WTC11 (cell line): ENCODE data around the gene SFT2D1. TPM values are rescaled to one million over a fixed set of nuclear protein-coding genes. Genes with fewer than 3 reads are reported as not detected.
A peak's percentile ranks its signal among the peaks of the same experiment; 100 is the strongest.

Experiments used
- ATAC-seq: fragments of 200-7000 bp; cut with Tn5 transposase; 2 replicates; pipeline ENCODE4 v1.10.0; 2021; ENCODE audit warnings: mild to moderate bottlenecking, moderate library complexity
- CTCF ChIA-PET: fragments of 300-600 bp; sonication (Branson Sonifier 250); formaldehyde crosslinking; loops from one replicate; lab custom pipeline; 2021; ENCODE audit warnings: antibody characterized with exemption; lab: Charles Lee
- POLR2A ChIA-PET: fragments of 350-600 bp; sonication (Branson Sonifier 250); formaldehyde crosslinking; loops from one replicate; lab custom pipeline; 2021; ENCODE audit warnings: antibody characterized with exemption; lab: Charles Lee
- DNase-seq: peaks from one replicate; pipeline ENCODE4 v3.0.0; 2021; ENCODE audit warnings: low spot score
- H3K27ac Mint-ChIP-seq: 2 replicates; pipeline ENCODE4 v1.8.0; 2021; ENCODE audit warnings: mixed read lengths
- H3K27me3 Mint-ChIP-seq: 2 replicates; pipeline ENCODE4 v1.8.0; 2021; ENCODE audit warnings: low read depth, mild to moderate bottlenecking, moderate library complexity, mixed read lengths
- H3K36me3 Mint-ChIP-seq: 2 replicates; pipeline ENCODE4 v1.8.0; 2021; ENCODE audit warnings: mixed read lengths
- H3K4me1 Mint-ChIP-seq: 2 replicates; pipeline ENCODE4 v1.8.0; 2022; ENCODE audit warnings: mixed read lengths
- H3K4me3 Mint-ChIP-seq: 2 replicates; pipeline ENCODE4 v1.8.0; 2021; ENCODE audit warnings: mild to moderate bottlenecking, moderate library complexity, mixed read lengths
- H3K9me3 Mint-ChIP-seq: 2 replicates; pipeline ENCODE4 v1.8.0; 2021; ENCODE audit warnings: mixed read lengths
- AFF4 ChIP-seq: sonication (generic); formaldehyde crosslinking; IDR thresholded peaks from 2 replicates; pipeline ENCODE4 v1.8.1; 2023; ENCODE audit warnings: mild to moderate bottlenecking, missing genetic modification reagents, borderline replicate concordance
- E2F4 ChIP-seq: sonication (generic); formaldehyde crosslinking; IDR thresholded peaks from 2 replicates; pipeline ENCODE4 v1.8.1; 2022; ENCODE audit warnings: low read depth, mild to moderate bottlenecking, moderate library complexity, missing genetic modification reagents, borderline replicate concordance
- EMX1 ChIP-seq: fragments of 250-450 bp; sonication (Bioruptor Pico); IDR thresholded peaks from 2 replicates; pipeline ENCODE4 v1.8.0; 2021; ENCODE audit warnings: mild to moderate bottlenecking
- FOXP4 ChIP-seq: sonication (generic); formaldehyde crosslinking; IDR thresholded peaks from 2 replicates; pipeline ENCODE4 v1.8.0; 2022; ENCODE audit warnings: mild to moderate bottlenecking, missing genetic modification reagents
- NR3C1 ChIP-seq: sonication (generic); formaldehyde crosslinking; conservative IDR thresholded peaks from 2 replicates; pipeline ENCODE4 v1.8.1; 2023; ENCODE audit warnings: low read depth, mild to moderate bottlenecking, missing genetic modification reagents
- PRDM15 ChIP-seq: sonication (generic); formaldehyde crosslinking; IDR thresholded peaks from 2 replicates; pipeline ENCODE4 v1.8.0; 2022; ENCODE audit warnings: missing genetic modification reagents
- RORB ChIP-seq: fragments of 250-450 bp; sonication (Bioruptor Pico); IDR thresholded peaks from 2 replicates; pipeline ENCODE4 v1.9.0; 2021; ENCODE audit warnings: mild to moderate bottlenecking
- TEAD1 ChIP-seq: sonication (generic); formaldehyde crosslinking; IDR thresholded peaks from 2 replicates; pipeline ENCODE4 v1.8.0; 2022; ENCODE audit warnings: mild to moderate bottlenecking, missing genetic modification reagents
- ZNF121 ChIP-seq: sonication (generic); formaldehyde crosslinking; IDR thresholded peaks from 2 replicates; pipeline ENCODE4 v1.8.0; 2023; ENCODE audit warnings: missing genetic modification reagents
- ZNF263 ChIP-seq: sonication (generic); formaldehyde crosslinking; IDR thresholded peaks from 2 replicates; pipeline ENCODE4 v1.8.1; 2022; ENCODE audit warnings: low read depth, mild to moderate bottlenecking, moderate library complexity, missing genetic modification reagents
- total RNA-seq: library from RNA; stranded (reverse); gene quantifications from 3 replicates; pipeline ENCODE4 v1.2.3, GENCODE V29; 2021
- TF ChIP-seq, protein P1 (sequence below): fragments of 250-450 bp; sonication (Bioruptor Pico); IDR thresholded peaks from 2 replicates; pipeline ENCODE4 v1.8.0; 2021; ENCODE audit warnings: mild to moderate bottlenecking
- TF ChIP-seq, protein P2 (sequence below): sonication (generic); formaldehyde crosslinking; IDR thresholded peaks from 2 replicates; pipeline ENCODE4 v1.8.0; 2023; ENCODE audit warnings: missing genetic modification reagents
- TF ChIP-seq, protein P3 (sequence below): sonication (generic); formaldehyde crosslinking; IDR thresholded peaks from 2 replicates; pipeline ENCODE4 v1.8.0; 2022; ENCODE audit warnings: mild to moderate bottlenecking, missing genetic modification reagents
- TF ChIP-seq, protein P4 (sequence below): fragments of 250-450 bp; sonication (Bioruptor Pico); IDR thresholded peaks from 2 replicates; pipeline ENCODE4 v1.9.0; 2021; ENCODE audit warnings: mild to moderate bottlenecking

SFT2D1 gene
- total RNA-seq, 1 experiment from 2014 or later = 53.1 TPM

DNA sequence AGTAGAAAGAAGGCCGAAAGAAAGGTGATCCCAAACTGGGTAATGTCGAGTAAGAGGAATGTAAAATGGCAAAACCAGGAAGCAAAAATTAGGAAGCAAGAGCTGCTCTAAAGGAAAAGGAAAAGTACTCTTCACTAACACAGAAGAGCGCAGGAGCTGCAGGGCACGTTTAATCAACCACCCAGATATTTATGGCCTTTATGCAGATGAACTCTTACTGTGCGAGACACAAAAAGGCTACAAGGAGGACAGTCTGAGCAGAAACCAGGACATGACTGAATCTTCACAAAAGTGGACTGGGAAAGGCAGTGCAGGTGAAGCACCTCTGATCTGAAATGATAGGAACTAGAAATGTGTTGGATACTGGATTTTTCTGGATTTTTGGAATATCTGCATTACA, 18.9 kb downstream of the SFT2D1 start:
- H3K27ac Mint-ChIP-seq = peak overlapping the region; percentile 24; the same call in 1 of the 2 replicates
- H3K36me3 Mint-ChIP-seq = peaks cover 33% of the 10 kb centered on the region
- H3K27me3 Mint-ChIP-seq = no peaks in the 10 kb centered on the region
- ATAC-seq = no peak
- H3K9me3 Mint-ChIP-seq = no peaks in the 10 kb centered on the region
- TF ChIP-seq, protein P1, sequence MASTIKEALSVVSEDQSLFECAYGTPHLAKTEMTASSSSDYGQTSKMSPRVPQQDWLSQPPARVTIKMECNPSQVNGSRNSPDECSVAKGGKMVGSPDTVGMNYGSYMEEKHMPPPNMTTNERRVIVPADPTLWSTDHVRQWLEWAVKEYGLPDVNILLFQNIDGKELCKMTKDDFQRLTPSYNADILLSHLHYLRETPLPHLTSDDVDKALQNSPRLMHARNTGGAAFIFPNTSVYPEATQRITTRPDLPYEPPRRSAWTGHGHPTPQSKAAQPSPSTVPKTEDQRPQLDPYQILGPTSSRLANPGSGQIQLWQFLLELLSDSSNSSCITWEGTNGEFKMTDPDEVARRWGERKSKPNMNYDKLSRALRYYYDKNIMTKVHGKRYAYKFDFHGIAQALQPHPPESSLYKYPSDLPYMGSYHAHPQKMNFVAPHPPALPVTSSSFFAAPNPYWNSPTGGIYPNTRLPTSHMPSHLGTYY (CRISPR knock-in tag) = no peak
- 0 out of 2 replicates have a peak, but pooled peaks have one; percentile 38 for TF ChIP-seq PRDM15
- POLR2A ChIA-PET = no interaction called here
- no peak overlapping the region for H3K4me3 Mint-ChIP-seq
- CTCF ChIA-PET = no interaction called here
- DNase-seq = no peak
- H3K4me1 Mint-ChIP-seq = peaks cover 31% of the 10 kb centered on the region

- Mint-ChIP-seq H3K27me3 (no peaks in the 10 kb centered on the region), H3K36me3 (peaks cover 21% of the 10 kb centered on the region), H3K27ac (peak overlapping the region; percentile 74), H3K4me3 (no peak overlapping the region), H3K9me3 (no peaks in the 10 kb centered on the region), H3K4me1 (peaks cover 16% of the 10 kb centered on the region)
- DNase-seq (no peak), ATAC-seq (peak; percentile 48)
- CTCF ChIA-PET = interaction anchor here (0.7 to 2.0 kb wide), 4 partner anchors 11 to 82 kb away, joined by 4 to 10 read pairs (median 4); no protein-coding TSS in a partner anchor
- POLR2A ChIA-PET = no interaction called here
- TF ChIP-seq, protein P2, sequence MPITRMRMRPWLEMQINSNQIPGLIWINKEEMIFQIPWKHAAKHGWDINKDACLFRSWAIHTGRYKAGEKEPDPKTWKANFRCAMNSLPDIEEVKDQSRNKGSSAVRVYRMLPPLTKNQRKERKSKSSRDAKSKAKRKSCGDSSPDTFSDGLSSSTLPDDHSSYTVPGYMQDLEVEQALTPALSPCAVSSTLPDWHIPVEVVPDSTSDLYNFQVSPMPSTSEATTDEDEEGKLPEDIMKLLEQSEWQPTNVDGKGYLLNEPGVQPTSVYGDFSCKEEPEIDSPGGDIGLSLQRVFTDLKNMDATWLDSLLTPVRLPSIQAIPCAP (CRISPR knock-in tag) = no peak
- TF ChIP-seq, protein P3, sequence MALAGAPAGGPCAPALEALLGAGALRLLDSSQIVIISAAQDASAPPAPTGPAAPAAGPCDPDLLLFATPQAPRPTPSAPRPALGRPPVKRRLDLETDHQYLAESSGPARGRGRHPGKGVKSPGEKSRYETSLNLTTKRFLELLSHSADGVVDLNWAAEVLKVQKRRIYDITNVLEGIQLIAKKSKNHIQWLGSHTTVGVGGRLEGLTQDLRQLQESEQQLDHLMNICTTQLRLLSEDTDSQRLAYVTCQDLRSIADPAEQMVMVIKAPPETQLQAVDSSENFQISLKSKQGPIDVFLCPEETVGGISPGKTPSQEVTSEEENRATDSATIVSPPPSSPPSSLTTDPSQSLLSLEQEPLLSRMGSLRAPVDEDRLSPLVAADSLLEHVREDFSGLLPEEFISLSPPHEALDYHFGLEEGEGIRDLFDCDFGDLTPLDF = no peak
- TF ChIP-seq E2F4 (no peak), ZNF263 (CRISPR knock-in tag) (no peak), RORB (CRISPR knock-in tag) (no peak), AFF4 (CRISPR knock-in tag) (no peak), FOXP4 (no peak), EMX1 (CRISPR knock-in tag) (no peak), ZNF121 (CRISPR knock-in tag) (no peak), NR3C1 (CRISPR knock-in tag) (no peak), TEAD1 (CRISPR knock-in tag) (no peak)
- TF ChIP-seq, protein P4, sequence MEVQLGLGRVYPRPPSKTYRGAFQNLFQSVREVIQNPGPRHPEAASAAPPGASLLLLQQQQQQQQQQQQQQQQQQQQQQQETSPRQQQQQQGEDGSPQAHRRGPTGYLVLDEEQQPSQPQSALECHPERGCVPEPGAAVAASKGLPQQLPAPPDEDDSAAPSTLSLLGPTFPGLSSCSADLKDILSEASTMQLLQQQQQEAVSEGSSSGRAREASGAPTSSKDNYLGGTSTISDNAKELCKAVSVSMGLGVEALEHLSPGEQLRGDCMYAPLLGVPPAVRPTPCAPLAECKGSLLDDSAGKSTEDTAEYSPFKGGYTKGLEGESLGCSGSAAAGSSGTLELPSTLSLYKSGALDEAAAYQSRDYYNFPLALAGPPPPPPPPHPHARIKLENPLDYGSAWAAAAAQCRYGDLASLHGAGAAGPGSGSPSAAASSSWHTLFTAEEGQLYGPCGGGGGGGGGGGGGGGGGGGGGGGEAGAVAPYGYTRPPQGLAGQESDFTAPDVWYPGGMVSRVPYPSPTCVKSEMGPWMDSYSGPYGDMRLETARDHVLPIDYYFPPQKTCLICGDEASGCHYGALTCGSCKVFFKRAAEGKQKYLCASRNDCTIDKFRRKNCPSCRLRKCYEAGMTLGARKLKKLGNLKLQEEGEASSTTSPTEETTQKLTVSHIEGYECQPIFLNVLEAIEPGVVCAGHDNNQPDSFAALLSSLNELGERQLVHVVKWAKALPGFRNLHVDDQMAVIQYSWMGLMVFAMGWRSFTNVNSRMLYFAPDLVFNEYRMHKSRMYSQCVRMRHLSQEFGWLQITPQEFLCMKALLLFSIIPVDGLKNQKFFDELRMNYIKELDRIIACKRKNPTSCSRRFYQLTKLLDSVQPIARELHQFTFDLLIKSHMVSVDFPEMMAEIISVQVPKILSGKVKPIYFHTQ (CRISPR knock-in tag) = no peak
Measured at GRCh38 chr6:166318649-166319600, 23.4 kb downstream of the SFT2D1 start.
